Fibroblast of gingiva (primary cell): ENCODE results near the gene KCNAB1.

ENCODE experiments used
- DNase-seq: peaks from one replicate; pipeline ENCODE4 v3.0.0-alpha.2; 2011; ENCODE audit warnings: low read depth

KCNAB1 gene

GRCh38 chr3:156576051-156576450 is 455.7 kb downstream of the KCNAB1 start:
- DNase-seq = no peak

- no peak for DNase-seq
Measured at GRCh38 chr3:156576651-156577348, 456.4 kb downstream of the KCNAB1 start.

- DNase-seq = peak; percentile 22
Measured at GRCh38 chr3:156577736-156578135, 457.4 kb downstream of the KCNAB1 start.

- DNase-seq = no peak
Measured at GRCh38 chr3:156579427-156579851, 459.1 kb downstream of the KCNAB1 start.

- no peak for DNase-seq
Measured at GRCh38 chr3:156581033-156581432, 460.7 kb downstream of the KCNAB1 start.

GRCh38 chr3:156581954-156582353 is 461.6 kb downstream of the KCNAB1 start:
- DNase-seq = no peak

- no peak for DNase-seq
Measured at GRCh38 chr3:156582532-156583183, 462.3 kb downstream of the KCNAB1 start.

GRCh38 chr3:156583469-156583868 is 463.1 kb downstream of the KCNAB1 start:
- no peak for DNase-seq

GRCh38 chr3:156586905-156587759 is 466.8 kb downstream of the KCNAB1 start:
- no peak for DNase-seq

- DNase-seq = no peak
Measured at GRCh38 chr3:156587760-156588069, 467.3 kb downstream of the KCNAB1 start.
